IMR-90 (cell line): ENCODE data around the gene SKA2. TPM values are rescaled to one million over a fixed set of nuclear protein-coding genes. Genes with fewer than 3 reads are reported as not detected.
A peak's percentile ranks its signal among the peaks of the same experiment; 100 is the strongest.

Experiments used
- ATAC-seq: fragments of 200-7000 bp; cut with Tn5 transposase; 2 replicates; pipeline ENCODE4 v1.9.1; 2020; ENCODE audit warnings: low read depth, mild to moderate bottlenecking, moderate library complexity
- BruUV-seq: library from RNA; stranded (reverse); fragments of 400-500 nt; replicated peaks from 2 replicates; lab custom pipeline; 2021; lab: Mats Ljungman, UMichigan
- CTCF ChIA-PET: fragments of 300-600 bp; formaldehyde crosslinking; extraction: SDS; loops from one replicate; lab custom pipeline; 2021; ENCODE audit warnings: antibody characterized with exemption; lab: Yijun Ruan, JAX
- POLR2A ChIA-PET: fragments of 300-600 bp; sonication (Branson Sonifier 250); formaldehyde crosslinking; loops from one replicate; lab custom pipeline; 2022; ENCODE audit warnings: antibody characterized with exemption; ENCODE audit not compliant: unreplicated experiment; lab: Charles Lee
- DNase-seq: peaks from one replicate; pipeline ENCODE4 v3.0.0; 2013
- H2AFZ ChIP-seq: replicated peaks from 2 replicates; pipeline ENCODE3; 2013; ENCODE audit warnings: low read length, mild to moderate bottlenecking; ENCODE audit not compliant: poor library complexity
- H2AK5ac ChIP-seq: 2 replicates; pipeline ENCODE4 v1.6.1; 2013; ENCODE audit warnings: low read depth, low read length, inconsistent platforms
- H2AK9ac ChIP-seq: replicated peaks from 2 replicates; pipeline ENCODE3; 2013; ENCODE audit warnings: mild to moderate bottlenecking, low read depth, low read length, moderate library complexity; ENCODE audit not compliant: poor library complexity
- H2BK120ac ChIP-seq: 2 replicates; pipeline ENCODE4 v1.6.1; 2013; ENCODE audit warnings: low read depth, low read length, inconsistent platforms
- H2BK15ac ChIP-seq: 3 replicates; pipeline ENCODE4 v1.6.1; 2013; ENCODE audit warnings: low read depth, low read length, inconsistent platforms
- H2BK20ac ChIP-seq: 2 replicates; pipeline ENCODE4 v1.6.1; 2013; ENCODE audit warnings: low read depth, mild to moderate bottlenecking, inconsistent platforms, low read length, moderate library complexity
- H2BK5ac ChIP-seq: 2 replicates; pipeline ENCODE4 v1.6.1; 2013; ENCODE audit warnings: mild to moderate bottlenecking, low read depth, low read length, inconsistent platforms; ENCODE audit not compliant: poor library complexity, severe bottlenecking
- H3K14ac ChIP-seq: replicated peaks from 2 replicates; pipeline ENCODE4 v1.6.1; 2013; ENCODE audit warnings: low read depth, low read length, inconsistent platforms
- H3K18ac ChIP-seq: 2 replicates; pipeline ENCODE4 v1.6.1; 2013; ENCODE audit warnings: low read depth, low read length, control low read depth
- H3K23ac ChIP-seq: 2 replicates; pipeline ENCODE4 v1.6.1; 2013; ENCODE audit warnings: low read depth, low read length, inconsistent platforms
- H3K27ac ChIP-seq: 2 replicates; pipeline ENCODE4 v1.5.1; 2013; ENCODE audit warnings: mild to moderate bottlenecking, control low read depth, low read length; ENCODE audit not compliant: insufficient read depth
- H3K27me3 ChIP-seq: 2 replicates; pipeline ENCODE4 v1.6.1; 2013; ENCODE audit warnings: low read length; ENCODE audit not compliant: control insufficient read depth, insufficient read depth
- H3K36me3 ChIP-seq: 2 replicates; pipeline ENCODE4 v1.6.1; 2013; ENCODE audit warnings: low read length, mixed read lengths; ENCODE audit not compliant: control insufficient read depth, insufficient read depth
- H3K4ac ChIP-seq: 2 replicates; pipeline ENCODE4 v1.6.1; 2013; ENCODE audit warnings: low read depth, low read length, inconsistent platforms
- H3K4me1 ChIP-seq: 2 replicates; pipeline ENCODE4 v1.6.1; 2013; ENCODE audit warnings: low read length, mixed read lengths; ENCODE audit not compliant: control insufficient read depth, insufficient read depth
- H3K4me2 ChIP-seq: 2 replicates; pipeline ENCODE4 v1.6.1; 2013; ENCODE audit warnings: low read depth, mild to moderate bottlenecking, control low read depth, low read length, moderate library complexity
- H3K4me3 ChIP-seq: 2 replicates; pipeline ENCODE4 v1.5.1; 2013; ENCODE audit warnings: low read depth, mild to moderate bottlenecking, control low read depth, low read length, moderate library complexity; ENCODE audit not compliant: insufficient read depth
- H3K56ac ChIP-seq: 2 replicates; pipeline ENCODE4 v1.6.1; 2013; ENCODE audit warnings: low read length, inconsistent platforms; ENCODE audit not compliant: insufficient read depth; ENCODE audit errors: extremely low read depth
- H3K79me1 ChIP-seq, 2 experiments: 2 replicates each; pipeline ENCODE4 v1.6.1; 2013; ENCODE audit warnings: low read length in 2 of 2, inconsistent platforms in 1 of 2, low read depth in 1 of 2
- H3K9ac ChIP-seq: 2 replicates; pipeline ENCODE4 v1.6.1; 2013; ENCODE audit warnings: low read depth, low read length, control low read depth
- H3K9me1 ChIP-seq: 2 replicates; pipeline ENCODE4 v1.6.1; 2013; ENCODE audit warnings: low read length, inconsistent platforms; ENCODE audit not compliant: insufficient read depth
- H3K9me3 ChIP-seq: 2 replicates; pipeline ENCODE4 v1.6.1; 2013; ENCODE audit warnings: low read length; ENCODE audit not compliant: control insufficient read depth, insufficient read depth
- H4K20me1 ChIP-seq: 2 replicates; pipeline ENCODE4 v1.6.1; 2013; ENCODE audit warnings: low read length, inconsistent platforms; ENCODE audit not compliant: insufficient read depth
- H4K5ac ChIP-seq: 2 replicates; pipeline ENCODE4 v1.6.1; 2013; ENCODE audit warnings: mild to moderate bottlenecking, low read depth, low read length, control low read depth
- H4K8ac ChIP-seq, 2 experiments: 2 replicates each; pipeline ENCODE4 v1.6.1; 2013; ENCODE audit warnings: low read depth in 2 of 2, low read length in 2 of 2, control low read depth in 1 of 2, inconsistent platforms in 1 of 2
- H4K91ac ChIP-seq: 2 replicates; pipeline ENCODE4 v1.6.1; 2013; ENCODE audit warnings: low read depth, low read length, inconsistent platforms; ENCODE audit not compliant: insufficient read depth
- FOS ChIP-seq: fragments of 150-350 bp; IDR thresholded peaks from 2 replicates; pipeline ENCODE4 v1.6.1; 2016; ENCODE audit warnings: low read depth, low read length
- MAFK ChIP-seq: IDR thresholded peaks from 2 replicates; pipeline ENCODE4 v1.6.1; 2012; ENCODE audit warnings: low read depth, low read length, improper control_type of control experiment
- dilution Hi-C: fragments of 300-500 bp; cut with HindIII; formaldehyde crosslinking; loops from one replicate; pipeline ENCODE4 v1.14.3; 2018; ENCODE audit warnings: low sequenced_read_pairs; ENCODE audit not compliant: unreplicated experiment
- in situ Hi-C: fragments of 300-500 bp; cut with MboI; formaldehyde crosslinking; loops from 3 replicates; pipeline ENCODE4 v1.14.3; 2019; ENCODE audit warnings: low sequenced_read_pairs, inconsistent platforms, mixed read lengths
- intact Hi-C: fragments of 100-400 bp; cut with micrococcal nuclease; formaldehyde crosslinking; loops from 2 replicates; pipeline ENCODE4 v1.10.0; 2022
- polyA plus RNA-seq, 3 experiments: library from polyadenylated mRNA; depleted of rRNA; stranded (reverse); fragments of >200 nt; gene quantifications; 2 replicates each; pipeline ENCODE4 v1.2.3, GENCODE V29; 2012; ENCODE audit warnings: low replicate concordance in 1 of 3
- total RNA-seq: library from RNA; depleted of rRNA; stranded (reverse); fragments of >200 nt; gene quantifications from 2 replicates; pipeline ENCODE4 v1.2.3, GENCODE V29; 2012

SKA2 gene
- total and polyA plus RNA-seq, 2 of the 4 experiments (the other 2 are of a cell fraction): 30.4 to 38.7 TPM

DNA sequence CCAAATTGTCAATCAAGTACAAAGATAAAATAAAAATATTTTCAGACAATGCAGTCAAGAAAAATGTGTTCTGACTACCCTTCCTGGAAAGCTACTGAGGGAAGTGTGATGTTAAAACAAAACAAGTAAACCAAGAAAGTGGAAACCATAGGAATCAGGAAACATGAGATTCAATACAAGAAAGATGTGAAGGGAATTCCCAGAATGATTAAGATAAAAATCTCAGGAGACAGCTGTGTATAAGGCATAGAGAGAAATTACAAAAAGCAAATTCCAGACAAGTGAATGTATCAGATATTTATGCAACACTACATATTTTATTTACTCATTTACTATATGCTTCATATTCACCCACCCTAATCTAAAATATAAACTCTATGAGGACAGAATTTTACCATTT lies 80.5 kb downstream of the SKA2 start:
- no peak overlapping the region for H2BK120ac ChIP-seq
- H3K36me3 ChIP-seq: peaks cover 12% of the 10 kb centered on the region
- H3K4me3 ChIP-seq: no peak overlapping the region
- no peaks in the 10 kb centered on the region for H3K4me1 ChIP-seq
- H2AK5ac ChIP-seq: no peak overlapping the region
- no peak overlapping the region for H2AFZ ChIP-seq
- H4K5ac ChIP-seq: no peak overlapping the region
- no peak overlapping the region for H3K14ac ChIP-seq
- no peak overlapping the region for H4K8ac ChIP-seq
- H3K4ac ChIP-seq: no peak overlapping the region
- ATAC-seq (peak; percentile 73), DNase-seq (peak; percentile 81)
- no peaks in the 10 kb centered on the region for H4K20me1 ChIP-seq
- H3K56ac ChIP-seq: no peak overlapping the region
- H3K27me3 ChIP-seq: no peaks in the 10 kb centered on the region
- H2BK5ac ChIP-seq: no peak overlapping the region
- H3K4me2 ChIP-seq: no peak overlapping the region
- no peak for TF ChIP-seq MAFK
- peak; percentile 31; the same call in 1 of the 2 replicates for TF ChIP-seq FOS
- H3K9me1 ChIP-seq: peaks cover 3% of the 10 kb centered on the region; the same call in 1 of the 2 replicates
- dilution Hi-C loops (no loop called here), intact Hi-C loops (no loop called here), in situ Hi-C loops (no loop called here)
- H3K9ac ChIP-seq: no peak overlapping the region
- ChIA-PET CTCF (interaction anchor here (0.6 kb wide), 1 partner anchor 83 kb away, joined by 3 read pairs; no protein-coding TSS in a partner anchor), POLR2A (no interaction called here)
- H3K79me1 ChIP-seq: no peaks in the 10 kb centered on the region; a peak in 1 of 4 replicates
- no TSS peak for BruUV-seq
- no peak overlapping the region for H4K91ac ChIP-seq
- no peak overlapping the region for H3K27ac ChIP-seq
- no peak overlapping the region for H2BK15ac ChIP-seq
- H2BK20ac ChIP-seq: no peak overlapping the region
- no peak overlapping the region for H3K18ac ChIP-seq
- H3K9me3 ChIP-seq: no peaks in the 10 kb centered on the region
- no peak overlapping the region for H3K23ac ChIP-seq
- no peak overlapping the region for H2AK9ac ChIP-seq
